K562 (cell line): ENCODE measurements around the gene MTERF4. TPM values are rescaled to one million over a fixed set of nuclear protein-coding genes. Genes with fewer than 3 reads are reported as not detected.

Source experiments
- ATAC-seq: fragments of 200-7000 bp; cut with Tn5 transposase; 3 replicates; pipeline ENCODE4 v1.9.1; 2020; ENCODE audit warnings: moderate library complexity
- BruUV-seq: library from RNA; stranded (reverse); fragments of 400-500 nt; replicated peaks from 2 replicates; lab custom pipeline; 2021; lab: Mats Ljungman, UMichigan
- CTCF ChIA-PET: fragments of 300-600 bp; formaldehyde crosslinking; extraction: SDS; loops from one replicate; lab custom pipeline; 2021; ENCODE audit warnings: low intra/inter-chr PET ratio; lab: Yijun Ruan, JAX
- POLR2A ChIA-PET: fragments of 300-600, 350-650 bp; sonication (Branson Sonifier 250); formaldehyde crosslinking; extraction: SDS; loops from one replicate; lab custom pipeline; 2021; ENCODE audit warnings: antibody characterized with exemption, inconsistent platforms; lab: Yijun Ruan, JAX
- DNase-seq, 4 experiments: peaks; one replicate each; pipeline versions ENCODE4 v3.0.0 to v3.0.0-alpha.2; 2011 to 2018; ENCODE audit warnings: low spot score in 3 of 4, mixed read lengths in 3 of 4; ENCODE audit errors: extremely low read depth in 1 of 4
- FAIRE-seq: peaks from 2 replicates; lab custom pipeline; 2011; peaks lifted over from hg19 to GRCh38; lab: Jason Lieb, UNC
- H2AFZ ChIP-seq: 2 replicates; pipeline ENCODE4 v1.6.0; 2011; ENCODE audit warnings: low read depth, low read length, control low read depth, inconsistent platforms
- H3K27ac ChIP-seq: fragments of 200-600 bp; 3 replicates; pipeline ENCODE4 v1.8.0; 2011; ENCODE audit warnings: low read depth, mild to moderate bottlenecking, control low read depth, inconsistent platforms, low read length, moderate library complexity, mixed read lengths; ENCODE audit errors: extremely low read depth
- H3K27me3 ChIP-seq, 2 experiments: fragments of 300-600 bp in 1 of 2; 2 replicates in 1 of 2; 3 replicates in 1 of 2; pipeline versions ENCODE4 v1.6.0 to v1.8.0; 2011; ENCODE audit warnings: inconsistent platforms in 2 of 2, low read length in 2 of 2, mild to moderate bottlenecking in 1 of 2, mixed read lengths in 1 of 2, moderate library complexity in 1 of 2; ENCODE audit not compliant: control insufficient read depth in 2 of 2, insufficient read depth in 2 of 2
- H3K36me3 ChIP-seq: fragments of 300-600 bp; 3 replicates; pipeline ENCODE4 v1.8.0; 2011; ENCODE audit warnings: mild to moderate bottlenecking, low read length, inconsistent platforms; ENCODE audit not compliant: control insufficient read depth, insufficient read depth
- H3K4me1 ChIP-seq, 2 experiments: fragments of 200-600 bp in 1 of 2; replicated peaks in 1 of 2; 2 replicates in 1 of 2; 3 replicates in 1 of 2; pipeline versions ENCODE4 v1.5.1 to v1.8.0; 2011; ENCODE audit warnings: inconsistent platforms in 2 of 2, low read length in 2 of 2, mild to moderate bottlenecking in 1 of 2, mixed read lengths in 1 of 2, moderate library complexity in 1 of 2; ENCODE audit not compliant: control insufficient read depth in 2 of 2, insufficient read depth in 2 of 2
- H3K4me2 ChIP-seq: 2 replicates; pipeline ENCODE4 v1.6.1; 2011; ENCODE audit warnings: low read length, control low read depth, inconsistent platforms, mixed read lengths; ENCODE audit not compliant: insufficient read depth
- H3K4me3 ChIP-seq: fragments of 200-600 bp; sonication (generic), shearing (Covaris generic); 2 replicates; pipeline ENCODE4 v1.5.1; 2016; ENCODE audit warnings: control low read depth, inconsistent platforms
- H3K79me2 ChIP-seq: fragments of 200-600 bp; 3 replicates; pipeline ENCODE4 v1.8.0; 2011; ENCODE audit warnings: low read length, inconsistent platforms; ENCODE audit not compliant: control insufficient read depth, insufficient read depth
- H3K9ac ChIP-seq, 2 experiments: 2 replicates each; pipeline versions ENCODE4 v1.6.0 to v1.6.1; 2011; ENCODE audit warnings: low read depth in 2 of 2, low read length in 2 of 2, control low read depth in 1 of 2, inconsistent platforms in 1 of 2, mild to moderate bottlenecking in 1 of 2, mixed read lengths in 1 of 2; ENCODE audit not compliant: insufficient read depth in 1 of 2
- H3K9me1 ChIP-seq: one replicate; pipeline ENCODE4 v1.6.0; 2011; ENCODE audit warnings: inconsistent platforms, mild to moderate bottlenecking, low read length, moderate library complexity; ENCODE audit not compliant: control insufficient read depth, insufficient read depth
- H3K9me3 ChIP-seq: replicated peaks from 2 replicates; pipeline ENCODE4 v1.5.1; 2011; ENCODE audit warnings: low read depth, low read length, inconsistent platforms; ENCODE audit not compliant: control insufficient read depth, insufficient read depth
- H4K20me1 ChIP-seq: replicated peaks from 2 replicates; pipeline ENCODE4 v1.6.1; 2011; ENCODE audit warnings: low read length, inconsistent platforms, mixed read lengths; ENCODE audit not compliant: control insufficient read depth, insufficient read depth
- EP400 ChIP-seq: fragments of 450-650 bp; IDR thresholded peaks from 2 replicates; pipeline ENCODE4 v1.6.1; 2017; ENCODE audit warnings: antibody characterized with exemption, mild to moderate bottlenecking, moderate library complexity
- ETV5 ChIP-seq: sonication (generic); formaldehyde crosslinking; IDR thresholded peaks from 2 replicates; pipeline ENCODE4 v1.4.0; 2020; ENCODE audit warnings: low read depth, mild to moderate bottlenecking, missing genetic modification reagents
- FOXK1 ChIP-seq: sonication (generic); formaldehyde crosslinking; IDR thresholded peaks from 2 replicates; pipeline ENCODE4 v1.8.0; 2022; ENCODE audit warnings: missing genetic modification reagents, mild to moderate bottlenecking, borderline replicate concordance
- HDAC6 ChIP-seq: IDR thresholded peaks from 2 replicates; pipeline ENCODE4 v1.6.1; 2012; ENCODE audit warnings: low read depth, mild to moderate bottlenecking, control low read depth, inconsistent platforms, low read length, moderate library complexity
- KLF6 ChIP-seq: fragments of 250-450 bp; sonication (Bioruptor Pico); IDR thresholded peaks from 2 replicates; pipeline ENCODE4 v1.4.0; 2020; ENCODE audit warnings: mild to moderate bottlenecking, moderate library complexity, borderline replicate concordance
- NR2C2 ChIP-seq, 2 experiments: fragments of 200-800 bp in 1 of 2; sonication (Bioruptor generic) in 1 of 2; sonication (generic) in 1 of 2; formaldehyde crosslinking in 1 of 2; IDR thresholded peaks; 2 replicates each; pipeline versions ENCODE4 v1.6.1 to v1.8.0; 2016 to 2022; ENCODE audit warnings: mild to moderate bottlenecking in 1 of 2, missing compliant biosample characterization in 1 of 2, missing genetic modification characterization in 1 of 2, missing genetic modification reagents in 1 of 2
- NR2F6 ChIP-seq: fragments of 450-650 bp; formaldehyde crosslinking; IDR thresholded peaks from 2 replicates; pipeline ENCODE4 v1.4.0; 2020; ENCODE audit warnings: mild to moderate bottlenecking
- PBX2 ChIP-seq, 2 experiments: IDR thresholded peaks in 1 of 2; conservative IDR thresholded peaks in 1 of 2; 2 replicates each; pipeline ENCODE4 v1.6.1; 2016; ENCODE audit warnings: low read depth in 2 of 2, mild to moderate bottlenecking in 1 of 2, missing compliant biosample characterization in 1 of 2, missing genetic modification characterization in 1 of 2, moderate library complexity in 1 of 2
- RBM34 ChIP-seq: fragments of 200-400 bp; formaldehyde crosslinking; IDR thresholded peaks from 2 replicates; pipeline ENCODE4 v1.6.1; 2018; ENCODE audit warnings: low read length, borderline replicate concordance; ENCODE audit not compliant: insufficient read depth
- RFX1 ChIP-seq: fragments of 450-650 bp; IDR thresholded peaks from 2 replicates; pipeline ENCODE4 v1.6.1; 2016; ENCODE audit warnings: mild to moderate bottlenecking, moderate library complexity
- SMARCE1 ChIP-seq: fragments of 450-650 bp; IDR thresholded peaks from 2 replicates; pipeline ENCODE4 v1.7.1; 2016; ENCODE audit warnings: mild to moderate bottlenecking
- ZBTB17 ChIP-seq: fragments of 450-650 bp; formaldehyde crosslinking; IDR thresholded peaks from 2 replicates; pipeline ENCODE4 v1.4.0; 2020; ENCODE audit warnings: mild to moderate bottlenecking
- ZKSCAN8 ChIP-seq: fragments of 200-800 bp; sonication (Bioruptor generic); IDR thresholded peaks from 2 replicates; pipeline ENCODE4 v1.6.1; 2016; ENCODE audit warnings: missing genetic modification characterization, missing compliant biosample characterization
- ZNF134 ChIP-seq: fragments of 250-450 bp; sonication (Bioruptor Pico); conservative IDR thresholded peaks from 2 replicates; pipeline ENCODE4 v1.4.0; 2020
- ZNF140 ChIP-seq: fragments of 250-450 bp; sonication (Bioruptor Pico); IDR thresholded peaks from 2 replicates; pipeline ENCODE4 v1.8.0; 2021; ENCODE audit warnings: moderate library complexity, mild to moderate bottlenecking, inconsistent platforms
- ZNF584 ChIP-seq: fragments of 200-800 bp; sonication (Bioruptor generic); IDR thresholded peaks from 2 replicates; pipeline ENCODE4 v1.6.1; 2016; ENCODE audit warnings: low read depth, mild to moderate bottlenecking, missing genetic modification characterization, missing compliant biosample characterization
- WGBS: fragments of 100-300 bp; shearing (Covaris generic); methylation state at CpG from one replicate; pipeline ENCODE4 v1.1.6; 2016; ENCODE audit warnings: low coverage, mixed read lengths; ENCODE audit not compliant: insufficient coverage; ENCODE audit errors: missing lambda C conversion rate; 5-methylcytosine and 5-hydroxymethylcytosine counted together
- in situ Hi-C: fragments of 300-500 bp; cut with MboI; formaldehyde crosslinking; loops from 4 replicates; pipeline ENCODE4 v1.15.0; 2018; ENCODE audit warnings: inconsistent platforms, mixed read lengths
- intact Hi-C: fragments of 100-400 bp; cut with micrococcal nuclease; formaldehyde crosslinking; loops from 2 replicates; pipeline ENCODE4 v1.14.2; 2022
- polyA plus RNA-seq, 8 experiments: library from polyadenylated mRNA; depleted of rRNA in 4 of 8; stranded (reverse) in 5 of 8; unstranded in 3 of 8; fragments of >200 nt; fragmentation: Nextera tagmentation in 2 of 8; fragmentation: Illumina TruSeq in 1 of 8; extraction: Ambion mirVana in 2 of 8; extraction: Trizol in 1 of 8; gene quantifications; 2 replicates each; pipeline versions ENCODE4 v1.2.1 to v1.2.3, GENCODE V29; 2011 to 2014; ENCODE audit warnings: inconsistent platforms in 1 of 8, missing spikeins in 1 of 8
- total RNA-seq, 7 experiments: library from RNA; depleted of rRNA in 6 of 7; stranded (reverse); fragments of >200 nt in 6 of 7; fragmentation: Illumina TruSeq in 2 of 7; extraction: Trizol in 2 of 7; gene quantifications; 2 replicates each; pipeline versions ENCODE4 v1.2.1 to v1.2.3, GENCODE V29; 2011 to 2021; ENCODE audit warnings: low replicate concordance in 1 of 7
- TF ChIP-seq, protein P1 (sequence below): fragments of 250-450 bp; sonication (Bioruptor Pico); IDR thresholded peaks from 2 replicates; pipeline ENCODE4 v1.6.1; 2021; ENCODE audit warnings: mild to moderate bottlenecking

Gene MTERF4
- total and polyA plus RNA-seq, 9 of the 15 experiments (the other 6 are each of a cell fraction or from before 2014, with no cell fraction given) = 15.3 to 29.6 (median 21.2) TPM

GRCh38 chr2:241120440-241120839 is 18.4 kb upstream of the MTERF4 start (continued):
- TF ChIP-seq ZNF134 (no peak), RFX1 (no peak), EP400 (no peak), PBX2 (CRISPR knock-in tag; IDR thresholded peaks at IDR 0.05; ENCODE audit: low read depth) (no peak), PBX2 (tag; conservative IDR thresholded peaks at IDR 0.05; ENCODE audit: low read depth) (no peak), ZKSCAN8 (CRISPR knock-in tag) (no peak), ZNF584 (no peak), ETV5 (CRISPR knock-in tag) (no peak)

DNA sequence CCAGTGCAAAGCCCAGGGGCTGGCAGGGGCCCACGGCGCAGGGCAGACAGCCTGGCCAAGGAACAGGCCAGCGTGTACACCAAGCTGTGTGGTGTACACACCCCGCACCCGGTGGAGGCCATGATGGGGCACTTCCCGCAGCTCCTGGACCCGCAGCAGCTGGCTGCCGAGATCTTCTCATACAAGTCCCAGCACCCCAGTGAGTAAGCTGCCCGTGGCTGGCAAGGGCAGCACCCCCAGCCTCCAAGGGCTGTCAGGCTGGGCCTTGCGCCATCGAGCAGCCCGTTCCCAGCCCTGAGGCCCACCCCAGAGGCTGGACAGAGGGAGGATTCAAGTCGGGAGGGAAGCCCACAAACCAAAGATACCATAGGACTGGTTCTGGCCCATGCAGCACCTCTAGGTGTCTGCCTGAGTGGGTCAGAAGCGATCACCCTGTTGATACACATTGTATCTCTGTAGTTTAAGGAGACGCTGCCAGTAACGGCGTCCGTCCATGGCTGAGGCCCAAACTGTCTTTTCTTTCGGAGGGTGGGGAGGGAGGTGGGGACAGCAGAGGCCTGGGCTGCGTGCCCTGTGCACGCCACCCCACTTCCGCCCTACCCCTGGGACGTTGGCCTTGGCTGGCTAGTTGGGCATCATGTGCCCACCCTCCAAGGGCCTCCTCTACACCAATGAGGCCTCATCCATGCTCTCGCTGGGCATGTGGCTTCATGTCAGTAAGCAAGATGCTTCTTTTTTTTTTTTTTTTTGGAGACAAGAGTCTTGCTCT is 16.8 kb upstream of the MTERF4 start:
- WGBS = 82% methylated on average over 11 of the region's 24 CpGs
- intact Hi-C loops = no loop called here
- FAIRE-seq = no peak

More for the DNA sequence above, 16.8 kb upstream of the MTERF4 start:
- H3K4me2 ChIP-seq = no peak overlapping the region
- H3K79me2 ChIP-seq = no peaks in the 10 kb centered on the region
- TF ChIP-seq ZBTB17 (CRISPR knock-in tag) (no peak), SMARCE1 (no peak), ZNF140 (CRISPR knock-in tag) (no peak), NR2F6 (CRISPR knock-in tag) (no peak), RBM34 (no peak), FOXK1 (CRISPR knock-in tag) (no peak), HDAC6 (no peak), KLF6 (CRISPR knock-in tag) (no peak), NR2C2 (CRISPR knock-in tag; IDR thresholded peaks at IDR 0.05) (no peak), NR2C2 (tag; IDR thresholded peaks at IDR 0.05) (no peak)
- TF ChIP-seq, protein P1, sequence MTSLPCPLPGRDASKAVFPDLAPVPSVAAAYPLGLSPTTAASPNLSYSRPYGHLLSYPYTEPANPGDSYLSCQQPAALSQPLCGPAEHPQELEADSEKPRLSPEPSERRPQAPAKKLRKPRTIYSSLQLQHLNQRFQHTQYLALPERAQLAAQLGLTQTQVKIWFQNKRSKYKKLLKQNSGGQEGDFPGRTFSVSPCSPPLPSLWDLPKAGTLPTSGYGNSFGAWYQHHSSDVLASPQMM (CRISPR knock-in tag) = no peak
- peaks cover 17% of the 10 kb centered on the region; the same call in 1 of the 3 replicates for H3K36me3 ChIP-seq
- DNase-seq = no peak
- no peaks in the 10 kb centered on the region for H4K20me1 ChIP-seq
- H2AFZ ChIP-seq = no peak overlapping the region
- H3K27ac ChIP-seq = no peak overlapping the region
- CTCF ChIA-PET = no interaction called here
- H3K9me3 ChIP-seq = no peaks in the 10 kb centered on the region
- POLR2A ChIA-PET = no interaction called here
- H3K27me3 ChIP-seq = no peaks in the 10 kb centered on the region
- ATAC-seq = no peak
- H3K9me1 ChIP-seq = no peaks in the 10 kb centered on the region
- H3K9ac ChIP-seq = no peak overlapping the region; a peak in 1 of 4 replicates
- no peaks in the 10 kb centered on the region for H3K4me1 ChIP-seq
- no TSS peak for BruUV-seq
- H3K4me3 ChIP-seq = no peak overlapping the region
- in situ Hi-C loops = no loop called here
